Mesothelial cell of epicardium (in vitro differentiated cells): ENCODE results near the gene CHAC1. TPM values are rescaled to one million over a fixed set of nuclear protein-coding genes. Genes with fewer than 3 reads are reported as not detected.

Experiments used
- DNase-seq, 2 experiments: peaks; one replicate each; pipeline ENCODE4 v3.0.0; 2021; ENCODE audit warnings: low spot score in 2 of 2; ENCODE audit not compliant: unreplicated experiment in 2 of 2
- H3K27ac Mint-ChIP-seq: 2 replicates; pipeline ENCODE4 v1.8.0; 2021; ENCODE audit warnings: mixed read lengths
- H3K27me3 Mint-ChIP-seq: 2 replicates; pipeline ENCODE4 v1.8.0; 2021; ENCODE audit warnings: low read depth, mixed read lengths
- H3K36me3 Mint-ChIP-seq: 2 replicates; pipeline ENCODE4 v1.8.0; 2021; ENCODE audit warnings: mixed read lengths
- H3K4me1 Mint-ChIP-seq: 2 replicates; pipeline ENCODE4 v1.8.0; 2021; ENCODE audit warnings: mixed read lengths
- H3K4me3 Mint-ChIP-seq: 2 replicates; pipeline ENCODE4 v1.8.0; 2021; ENCODE audit warnings: mild to moderate bottlenecking, moderate library complexity, mixed read lengths
- H3K9me3 Mint-ChIP-seq: 2 replicates; pipeline ENCODE4 v1.8.0; 2021; ENCODE audit warnings: mixed read lengths
- CTCF ChIP-seq: fragments of 200-600 bp; sonication (generic); IDR thresholded peaks from one replicate; pipeline ENCODE4 v1.5.0; 2021; ENCODE audit warnings: antibody characterized with exemption; ENCODE audit not compliant: unreplicated experiment
- total RNA-seq: library from RNA; stranded (reverse); gene quantifications from 3 replicates; pipeline ENCODE4 v1.2.1, GENCODE V29; 2021

Gene CHAC1
- total RNA-seq, 1 donor from 2014 or later: 2.7 TPM

- H3K27ac Mint-ChIP-seq: no peak overlapping the region
- H3K4me1 Mint-ChIP-seq: peaks cover 34% of the 10 kb centered on the region
- H3K36me3 Mint-ChIP-seq: peaks cover 46% of the 10 kb centered on the region
- H3K27me3 Mint-ChIP-seq: no peaks in the 10 kb centered on the region
- no peak for TF ChIP-seq CTCF
- H3K4me3 Mint-ChIP-seq: no peak overlapping the region
- H3K9me3 Mint-ChIP-seq: no peaks in the 10 kb centered on the region
- DNase-seq: no peak
These were observed 38.1 kb downstream of the CHAC1 start for GRCh38 chr15:40991355-40991754.

GRCh38 chr15:40992241-40992741 lies 39.0 kb downstream of the CHAC1 start:
- H3K27me3 Mint-ChIP-seq: no peaks in the 10 kb centered on the region
- peak overlapping the region; percentile 70 for H3K27ac Mint-ChIP-seq

GRCh38 chr15:40992825-40993224 lies 39.6 kb downstream of the CHAC1 start:
- H3K27me3 Mint-ChIP-seq: no peaks in the 10 kb centered on the region
- peaks cover 43% of the 10 kb centered on the region for H3K36me3 Mint-ChIP-seq
- peak overlapping the region; percentile 70 for H3K27ac Mint-ChIP-seq

More at GRCh38 chr15:40992241-40992741, 39.0 kb downstream of the CHAC1 start:
- Mint-ChIP-seq H3K4me3 (no peak overlapping the region), H3K36me3 (peaks cover 45% of the 10 kb centered on the region), H3K4me1 (peaks cover 29% of the 10 kb centered on the region), H3K9me3 (no peaks in the 10 kb centered on the region)
- TF ChIP-seq CTCF: no peak
- no peak for DNase-seq

DNA sequence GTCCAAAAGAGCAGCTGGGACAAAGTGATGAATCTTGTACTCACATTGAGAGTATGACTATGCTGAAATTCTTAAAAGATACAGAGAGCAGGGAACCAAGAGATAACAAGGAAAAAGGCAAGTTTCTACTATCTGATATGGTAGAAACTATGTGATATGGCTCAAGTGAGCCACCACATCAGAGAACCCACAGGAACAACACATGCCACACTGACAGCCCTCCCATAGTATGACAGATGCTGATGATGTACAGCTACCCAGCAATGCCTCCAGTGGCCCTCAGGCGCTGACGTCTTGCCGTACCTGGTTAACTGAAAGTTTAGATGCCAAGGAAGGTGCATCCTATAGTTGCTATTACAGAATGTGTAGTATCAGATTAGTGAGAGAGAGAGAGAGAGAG lies 42.4 kb downstream of the CHAC1 start:
- Mint-ChIP-seq H3K36me3 (peaks cover 33% of the 10 kb centered on the region), H3K27ac (peak overlapping the region; percentile 55), H3K27me3 (no peaks in the 10 kb centered on the region)

More at GRCh38 chr15:40992825-40993224, 39.6 kb downstream of the CHAC1 start:
- H3K9me3 Mint-ChIP-seq: no peaks in the 10 kb centered on the region
- no peak for TF ChIP-seq CTCF
- peaks cover 28% of the 10 kb centered on the region for H3K4me1 Mint-ChIP-seq
- H3K4me3 Mint-ChIP-seq: no peak overlapping the region
- no peak for DNase-seq

GRCh38 chr15:40999190-40999589 lies 45.9 kb downstream of the CHAC1 start:
- Mint-ChIP-seq H3K9me3 (no peaks in the 10 kb centered on the region), H3K27ac (no peak overlapping the region), H3K36me3 (peaks cover 22% of the 10 kb centered on the region), H3K27me3 (no peaks in the 10 kb centered on the region), H3K4me3 (no peak overlapping the region), H3K4me1 (peaks cover 8% of the 10 kb centered on the region)
- TF ChIP-seq CTCF: no peak
- no peak for DNase-seq

More for the DNA sequence above, 42.4 kb downstream of the CHAC1 start:
- Mint-ChIP-seq H3K9me3 (no peaks in the 10 kb centered on the region), H3K4me3 (no peak overlapping the region), H3K4me1 (peaks cover 28% of the 10 kb centered on the region)
- no peak for DNase-seq
- TF ChIP-seq CTCF: no peak
